ENCODE measurements around the gene C6orf89. TPM values are rescaled to one million over a fixed set of nuclear protein-coding genes. Genes with fewer than 3 reads are reported as not detected.

Gene C6orf89
- total and polyA plus RNA-seq, 2 of the 8 experiments (the other 6 are each of a cell fraction or from before 2014, with no cell fraction given) = 4.6 to 12.3 TPM

GRCh38 chr6:36938536-36938935 lies 52.8 kb downstream of the C6orf89 start:
- no peak overlapping the region for H3K4me3 ChIP-seq (ENCODE audit: extremely low read depth in 1 of 4, insufficient read depth in 2 of 4, low read depth in 3 of 4, low read length in 4 of 4)
- DNase-seq (ENCODE audit: low read depth in 1 of 2, low spot score in 2 of 2) = no peak
- no peaks in the 10 kb centered on the region for H4K20me1 ChIP-seq (replicated peaks in 1 of 2; ENCODE audit: control insufficient read depth in 1 of 2, insufficient read depth in 2 of 2, low read length in 2 of 2)
- H3K36me3 ChIP-seq (ENCODE audit: control insufficient read depth in 2 of 4, insufficient read depth in 4 of 4, low read length in 3 of 4) = no peaks in the 10 kb centered on the region
- no peaks in the 10 kb centered on the region for H3K27me3 ChIP-seq (replicated peaks in 1 of 4; ENCODE audit: control insufficient read depth in 3 of 4, extremely low read depth in 1 of 4, insufficient read depth in 3 of 4, low read length in 3 of 4)
- no peak overlapping the region for H4K91ac ChIP-seq (replicated peaks; ENCODE audit: insufficient read length, low read length)
- no peak overlapping the region for H2AK5ac ChIP-seq (ENCODE audit: low read depth, low read length)
- no peak overlapping the region for H3K14ac ChIP-seq (ENCODE audit: insufficient read length)
- TF ChIP-seq BACH1 (IDR thresholded peaks at IDR 0.05; ENCODE audit: low read length) (no peak), ASH2L (IDR thresholded peaks at IDR 0.05; ENCODE audit: low read length) (no peak), BRCA1 (IDR thresholded peaks at IDR 0.05; ENCODE audit: low read depth, low read length) (no peak), ATF2 (IDR thresholded peaks at IDR 0.05; ENCODE audit: low read length) (no peak), CTCF (IDR thresholded peaks at IDR 0.05; ENCODE audit: control extremely low read depth in 1 of 3, insufficient read depth in 1 of 3, low read depth in 1 of 3, low read length in 3 of 3) (no peak), RXRA (IDR thresholded peaks at IDR 0.05; ENCODE audit: insufficient read depth, low read depth, low read length) (no peak), TAF7 (optimal IDR thresholded peaks at IDR 0.05; ENCODE audit: borderline replicate concordance, low read depth, low read length) (no peak), CEBPB (IDR thresholded peaks at IDR 0.05; ENCODE audit: low read depth, low read length) (no peak)
- peak overlapping the region; percentile 69 for H3K4ac ChIP-seq (replicated peaks; ENCODE audit: insufficient read length, low read depth, low read length)
- H3K56ac ChIP-seq (replicated peaks; ENCODE audit: insufficient read length, low read depth, low read length) = no peak overlapping the region
- H3K9me3 ChIP-seq (ENCODE audit: insufficient read depth in 2 of 2, low read depth in 1 of 2, low read length in 1 of 2) = no peaks in the 10 kb centered on the region
- H2BK5ac ChIP-seq (ENCODE audit: low read depth, low read length) = no peak overlapping the region
- H3K23me2 ChIP-seq (ENCODE audit: low read depth, low read length) = no peaks in the 10 kb centered on the region
- no peaks in the 10 kb centered on the region for H3K4me1 ChIP-seq (replicated peaks in 1 of 4; ENCODE audit: control insufficient read depth in 3 of 4, insufficient read depth in 4 of 4, low read length in 3 of 4)
- H2BK12ac ChIP-seq (ENCODE audit: low read depth, low read length) = no peak overlapping the region
- H2BK20ac ChIP-seq (ENCODE audit: low read length) = no peak overlapping the region
- no peak overlapping the region for H4K8ac ChIP-seq (ENCODE audit: extremely low read depth, insufficient read depth, low read length)
- 79% methylated on average over 4 of the region's 4 CpGs; no CpG with 5 or more reads in 1 of the 2 experiments for WGBS, 2 experiments (ENCODE audit: extremely low coverage in 1 of 2, insufficient coverage in 1 of 2, insufficient read length in 1 of 2, insufficient replicate concordance in 2 of 2, low coverage in 1 of 2, low lambda C conversion rate in 2 of 2, missing lambda C conversion rate in 1 of 2)
- no peaks in the 10 kb centered on the region for H3K79me1 ChIP-seq (ENCODE audit: low read depth, low read length)
- H3K27ac ChIP-seq (ENCODE audit: low read depth, low read length) = no peak overlapping the region
- no peak overlapping the region for H3K23ac ChIP-seq (ENCODE audit: insufficient read length)
- H3K9ac ChIP-seq (replicated peaks in 1 of 4; ENCODE audit: extremely low read depth in 1 of 4, low read depth in 3 of 4, low read length in 3 of 4) = no peak overlapping the region
- no peaks in the 10 kb centered on the region for H3K79me2 ChIP-seq (ENCODE audit: control insufficient read depth in 1 of 2, insufficient read depth in 2 of 2, low read length in 2 of 2)
- H2BK120ac ChIP-seq (replicated peaks; ENCODE audit: low read depth, low read length) = no peak overlapping the region
- H4K5ac ChIP-seq (ENCODE audit: insufficient read length, low read depth, low read length) = no peak overlapping the region
- no peak overlapping the region for H2BK15ac ChIP-seq (ENCODE audit: low read length)
- no peak overlapping the region for H3K18ac ChIP-seq (ENCODE audit: extremely low read depth, low read length)
- no peak overlapping the region for H2AFZ ChIP-seq (ENCODE audit: low read length)
- ChIA-PET CTCF (ENCODE audit: partially characterized antibody) (interaction anchor here (1.1 kb wide), 1 partner anchor 81 kb away, joined by 3 read pairs; no protein-coding TSS in a partner anchor), POLR2A (ENCODE audit: partially characterized antibody) (no interaction called here)
- FAIRE-seq = no peak
- no peak overlapping the region for H3K4me2 ChIP-seq (ENCODE audit: insufficient read depth in 1 of 2, low read depth in 2 of 2, low read length in 2 of 2)
